ENCODE measurements around the gene LYSMD1.
"Not testable (repeated sequence)": the region's sequence is repeated elsewhere in the genome, so short reads cannot be mapped to it uniquely, and the experiment has no call there.

LYSMD1 gene

GRCh38 chr1:151199873-151200581 lies 34.3 kb upstream of the LYSMD1 start:
- TF ChIP-seq CTCF (IDR thresholded peaks at IDR 0.05; ENCODE audit: insufficient read depth, low read length, poor library complexity, severe bottlenecking), result no peak
- Histone ChIP-seq H3K27me3 (replicated peaks; ENCODE audit: control insufficient read depth, insufficient read depth, low read length) (no peaks in the 10 kb centered on the region), H3K4me3 (replicated peaks; ENCODE audit: low read depth, low read length) (peak overlapping the region; percentile 100), H3K36me3 (ENCODE audit: control insufficient read depth, insufficient read depth, low read length) (peaks cover 8% of the 10 kb centered on the region)
- no peak for DNase-seq (ENCODE audit: extremely low read depth, insufficient read length)

GRCh38 chr1:151198254-151199127 lies 32.8 kb upstream of the LYSMD1 start, which contains the start of gene PIP5K1A:
Gene PIP5K1A, plus strand, starts transcription at chr1:151198552. Its CDS starts 445 bp downstream, at chr1:151198997.
- H3K27me3 ChIP-seq (replicated peaks; ENCODE audit: control insufficient read depth, insufficient read depth, low read length), result no peaks in the 10 kb centered on the region
- no peak for TF ChIP-seq CTCF (IDR thresholded peaks at IDR 0.05; ENCODE audit: insufficient read depth, low read length, poor library complexity, severe bottlenecking)
- H3K36me3 ChIP-seq (ENCODE audit: control insufficient read depth, insufficient read depth, low read length), result peaks cover 6% of the 10 kb centered on the region
- peak within 1 kb of the TSS; percentile 100 for H3K4me3 ChIP-seq (replicated peaks; ENCODE audit: low read depth, low read length)
- peak; percentile 93 for DNase-seq (ENCODE audit: extremely low read depth, insufficient read length)

- peaks cover 2% of the 10 kb centered on the region for H3K36me3 ChIP-seq (ENCODE audit: control insufficient read depth, insufficient read depth, low read length)
- peak overlapping the region; percentile 100 for H3K4me3 ChIP-seq (replicated peaks; ENCODE audit: low read depth, low read length)
- no peak for DNase-seq (ENCODE audit: extremely low read depth, insufficient read length)
- no peak for TF ChIP-seq CTCF (IDR thresholded peaks at IDR 0.05; ENCODE audit: insufficient read depth, low read length, poor library complexity, severe bottlenecking)
- no peaks in the 10 kb centered on the region for H3K27me3 ChIP-seq (replicated peaks; ENCODE audit: control insufficient read depth, insufficient read depth, low read length)
These were observed 32.2 kb upstream of the LYSMD1 start for GRCh38 chr1:151197863-151198253.

GRCh38 chr1:151196292-151196800 lies 30.6 kb upstream of the LYSMD1 start:
- TF ChIP-seq CTCF (IDR thresholded peaks at IDR 0.05; ENCODE audit: insufficient read depth, low read length, poor library complexity, severe bottlenecking), result peak; percentile 49
- Histone ChIP-seq H3K27me3 (replicated peaks; ENCODE audit: control insufficient read depth, insufficient read depth, low read length) (no peaks in the 10 kb centered on the region), H3K4me3 (replicated peaks; ENCODE audit: low read depth, low read length) (peak overlapping the region; percentile 37), H3K36me3 (ENCODE audit: control insufficient read depth, insufficient read depth, low read length) (no peaks in the 10 kb centered on the region)
- peak; percentile 33 for DNase-seq (ENCODE audit: extremely low read depth, insufficient read length)

GRCh38 chr1:151194894-151195594 lies 29.3 kb upstream of the LYSMD1 start:
- H3K4me3 ChIP-seq (replicated peaks; ENCODE audit: low read depth, low read length); H3K27me3 ChIP-seq (replicated peaks; ENCODE audit: control insufficient read depth, insufficient read depth, low read length); H3K36me3 ChIP-seq (ENCODE audit: control insufficient read depth, insufficient read depth, low read length); DNase-seq (ENCODE audit: extremely low read depth, insufficient read length): not testable (repeated sequence)
